Measurements from ENCODE around the gene DHRSX. TPM values are rescaled to one million over a fixed set of nuclear protein-coding genes. Genes with fewer than 3 reads are reported as not detected.

Gene DHRSX
- total and polyA plus RNA-seq, 2 donors (not counting 3 experiments of a cell fraction or from before 2014, with no cell fraction given) = 27.1 to 37.7 TPM

GRCh38 chrX:2418000-2418399 is 82.8 kb downstream of the DHRSX start:
- no peaks in the 10 kb centered on the region for H3K4me1 ChIP-seq (ENCODE audit: control insufficient read depth, extremely low read depth, insufficient read depth, low read length)
- BruUV-seq (replicated peaks) = no TSS peak
- H3K79me2 ChIP-seq (ENCODE audit: control insufficient read depth, insufficient read depth, low read length) = no peaks in the 10 kb centered on the region
- no peak for FAIRE-seq
- H4K20me1 ChIP-seq (replicated peaks; ENCODE audit: control insufficient read depth, extremely low read depth, insufficient read depth, low read length) = no peaks in the 10 kb centered on the region
- no peaks in the 10 kb centered on the region for H3K36me3 ChIP-seq (ENCODE audit: control insufficient read depth in 2 of 2, extremely low read depth in 1 of 2, insufficient read depth in 2 of 2, low read length in 2 of 2)
- no peaks in the 10 kb centered on the region for H3K9me3 ChIP-seq (replicated peaks; ENCODE audit: control insufficient read depth, insufficient read depth, low read length)
- no peak overlapping the region for H2AFZ ChIP-seq (ENCODE audit: low read depth, low read length)
- ChIA-PET POLR2A (no interaction called here), CTCF (no interaction called here)
- intact Hi-C loops (cut with micrococcal nuclease) (no loop called here), dilution Hi-C loops (cut with MboI; ENCODE audit: extremely low pct_ligation_motif_present, low sequenced_read_pairs) (no loop called here)
- TF ChIP-seq MYC (IDR thresholded peaks at IDR 0.05; ENCODE audit: low read depth, low read length) = no peak
- TF ChIP-seq, protein P1, sequence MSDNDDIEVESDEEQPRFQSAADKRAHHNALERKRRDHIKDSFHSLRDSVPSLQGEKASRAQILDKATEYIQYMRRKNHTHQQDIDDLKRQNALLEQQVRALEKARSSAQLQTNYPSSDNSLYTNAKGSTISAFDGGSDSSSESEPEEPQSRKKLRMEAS (IDR thresholded peaks at IDR 0.05; ENCODE audit: insufficient read depth, insufficient read length) = no peak
- no peak for TF ChIP-seq CTCF (IDR thresholded peaks at IDR 0.05; ENCODE audit: extremely low read depth in 1 of 2, insufficient read depth in 1 of 2, low read depth in 1 of 2, low read length in 2 of 2)
- TF ChIP-seq FOS (IDR thresholded peaks at IDR 0.05; ENCODE audit: borderline replicate concordance, insufficient read depth, low read length) = no peak
- TF ChIP-seq POLR2A (IDR thresholded peaks at IDR 0.05; ENCODE audit: low read depth, low read length) = no peak
- no peak for TF ChIP-seq JUN (IDR thresholded peaks at IDR 0.05; ENCODE audit: borderline replicate concordance, insufficient read depth, insufficient read length, low read depth)
- no peak for TF ChIP-seq POLR2AphosphoS5 (IDR thresholded peaks at IDR 0.05; ENCODE audit: insufficient read depth, low read depth, low read length)
- TF ChIP-seq EZH2 (IDR thresholded peaks at IDR 0.05; ENCODE audit: borderline replicate concordance, low read depth, low read length, severe bottlenecking) = no peak
- TF ChIP-seq GATA2 (IDR thresholded peaks at IDR 0.05; ENCODE audit: insufficient read depth, insufficient read length, low read depth, low read length) = no peak
- DNase-seq (ENCODE audit: low read depth, low spot score) = no peak
- H3K9me1 ChIP-seq (replicated peaks; ENCODE audit: control insufficient read depth, extremely low read depth, insufficient read depth, low read length) = no peaks in the 10 kb centered on the region
- no peak overlapping the region for H3K4me3 ChIP-seq (replicated peaks in 1 of 3; ENCODE audit: insufficient read depth in 1 of 3, low read depth in 1 of 3, low read length in 3 of 3)
- no peak overlapping the region for H3K9ac ChIP-seq (replicated peaks; ENCODE audit: extremely low read depth, insufficient read depth, low read length)
- no peak overlapping the region for H3K4me2 ChIP-seq (ENCODE audit: insufficient read depth, low read length)
- H3K27me3 ChIP-seq (ENCODE audit: control insufficient read depth in 2 of 2, insufficient read depth in 2 of 2, low read length in 2 of 2) = no peaks in the 10 kb centered on the region
- no peak overlapping the region for H3K27ac ChIP-seq (ENCODE audit: insufficient read depth, low read depth, low read length)

Data from endothelial cell of umbilical vein (primary cell).